IPS-18c (cell line): ENCODE data around the gene CHST2.

ENCODE experiments used
- H3K4me3 ChIP-seq: 2 replicates; pipeline ENCODE4 v1.7.0; 2013; ENCODE audit warnings: low read depth, mild to moderate bottlenecking, low read length, moderate library complexity; ENCODE audit not compliant: insufficient read depth
- H3K9me3 ChIP-seq: one replicate; pipeline ENCODE4 v1.6.1; 2013; ENCODE audit warnings: mild to moderate bottlenecking, low read length, moderate library complexity; ENCODE audit not compliant: control insufficient read depth, insufficient read depth

CHST2 gene

DNA sequence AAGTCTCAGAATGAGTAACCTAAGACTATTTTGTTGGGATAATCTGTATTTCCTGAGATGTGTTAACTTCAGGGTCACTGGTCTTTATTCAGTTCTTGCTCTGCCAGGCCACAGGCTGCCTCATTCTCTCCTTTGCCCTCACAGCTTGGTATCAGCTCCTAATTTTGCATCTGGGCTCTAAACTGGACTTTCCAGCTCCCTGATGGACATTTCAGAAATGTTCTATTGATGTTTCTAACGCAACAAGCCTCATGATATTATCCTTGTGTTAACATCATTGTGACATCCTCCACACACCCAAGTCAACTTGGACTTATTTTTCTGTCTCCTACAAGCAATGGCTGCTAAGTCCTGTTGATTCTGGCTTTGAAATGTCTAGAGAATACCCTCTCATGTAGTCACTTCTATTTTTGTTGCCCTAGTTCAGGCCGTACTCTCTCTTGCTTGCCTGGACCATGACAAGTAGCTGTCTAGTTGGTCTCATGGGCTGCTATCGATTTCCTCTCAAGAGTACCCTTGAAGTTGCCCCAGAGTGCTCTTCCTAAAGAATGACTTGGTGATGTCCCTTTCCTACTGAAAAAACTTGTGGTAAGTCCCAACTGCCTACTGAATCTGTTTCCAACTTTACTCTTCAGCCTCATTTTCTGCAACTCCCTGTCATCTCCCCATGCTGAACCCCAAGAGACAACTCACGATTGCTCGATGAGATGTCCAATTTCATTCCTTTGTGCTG lies 52.7 kb downstream of the CHST2 start:
- Histone ChIP-seq H3K9me3 (no peaks in the 10 kb centered on the region), H3K4me3 (no peak overlapping the region)

DNA sequence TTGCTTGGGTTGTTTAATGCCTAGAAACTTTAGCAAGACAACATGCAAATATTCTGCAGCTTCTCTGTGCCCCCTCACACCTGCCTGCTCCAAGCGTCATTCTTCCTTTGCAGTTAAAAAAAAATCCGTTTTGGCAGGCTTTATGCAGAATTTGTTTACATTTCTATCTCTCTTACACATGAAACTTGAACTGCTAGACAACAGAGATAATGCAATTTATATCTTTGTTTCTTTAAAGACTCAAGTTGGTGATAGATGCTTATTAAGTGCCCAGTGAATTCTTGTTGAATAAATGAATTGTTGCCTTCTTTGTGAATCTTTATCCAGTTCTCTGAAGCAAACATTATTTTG lies 53.2 kb downstream of the CHST2 start:
- Histone ChIP-seq H3K9me3 (no peaks in the 10 kb centered on the region), H3K4me3 (no peak overlapping the region)

DNA sequence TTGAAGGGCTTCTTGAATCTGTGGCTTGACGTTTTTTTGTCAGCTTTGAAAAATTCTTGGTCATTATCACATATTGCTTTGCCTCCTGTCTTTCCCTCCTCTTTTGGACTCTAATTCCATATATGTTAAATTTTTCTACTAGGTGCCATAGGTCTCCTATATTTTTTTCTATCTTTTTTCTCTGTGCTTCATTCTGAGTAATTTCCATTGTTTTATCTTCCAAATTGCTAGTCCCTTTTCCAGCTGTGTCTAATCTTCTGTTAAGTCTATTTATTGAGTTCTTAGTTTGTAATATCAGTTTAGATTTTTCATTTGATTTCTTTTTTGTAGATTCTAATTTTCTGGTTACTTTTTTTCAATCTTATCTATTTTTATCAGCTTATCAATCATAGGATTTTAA lies 53.7 kb downstream of the CHST2 start:
- Histone ChIP-seq H3K9me3 (no peaks in the 10 kb centered on the region), H3K4me3 (no peak overlapping the region)
